ENCODE data around the gene TMEM132D. TPM values are rescaled to one million over a fixed set of nuclear protein-coding genes. Genes with fewer than 3 reads are reported as not detected.

Gene TMEM132D
- total RNA-seq, 4 donors from 2014 or later: 0.15 to 0.94 TPM; not detected in 2

DNA sequence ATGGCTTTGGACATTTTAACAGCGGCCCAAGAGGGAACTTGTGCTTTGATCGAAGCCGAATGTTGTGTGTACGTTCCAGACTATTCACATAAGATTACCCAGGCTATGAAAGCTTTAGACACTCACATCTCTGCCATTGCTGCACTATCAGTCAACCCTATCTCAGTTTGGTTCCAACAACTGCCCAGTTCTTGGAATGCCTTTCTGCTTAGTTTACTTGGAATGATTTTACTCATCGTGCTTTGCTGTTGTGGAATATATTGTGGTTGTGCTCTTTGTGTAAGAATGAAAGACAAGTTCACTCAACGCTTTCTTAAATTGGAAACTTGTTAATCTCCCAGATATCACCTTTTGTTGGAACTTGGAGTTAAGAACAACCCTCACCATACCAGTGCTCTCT, 552.3 kb downstream of the TMEM132D start:
- TF ChIP-seq POLR2A (IDR thresholded peaks at IDR 0.05) (no peak), EP300 (IDR thresholded peaks at IDR 0.05) (no peak), POLR2AphosphoS5 (IDR thresholded peaks at IDR 0.05) (no peak)
- TF ChIP-seq, protein P1, sequence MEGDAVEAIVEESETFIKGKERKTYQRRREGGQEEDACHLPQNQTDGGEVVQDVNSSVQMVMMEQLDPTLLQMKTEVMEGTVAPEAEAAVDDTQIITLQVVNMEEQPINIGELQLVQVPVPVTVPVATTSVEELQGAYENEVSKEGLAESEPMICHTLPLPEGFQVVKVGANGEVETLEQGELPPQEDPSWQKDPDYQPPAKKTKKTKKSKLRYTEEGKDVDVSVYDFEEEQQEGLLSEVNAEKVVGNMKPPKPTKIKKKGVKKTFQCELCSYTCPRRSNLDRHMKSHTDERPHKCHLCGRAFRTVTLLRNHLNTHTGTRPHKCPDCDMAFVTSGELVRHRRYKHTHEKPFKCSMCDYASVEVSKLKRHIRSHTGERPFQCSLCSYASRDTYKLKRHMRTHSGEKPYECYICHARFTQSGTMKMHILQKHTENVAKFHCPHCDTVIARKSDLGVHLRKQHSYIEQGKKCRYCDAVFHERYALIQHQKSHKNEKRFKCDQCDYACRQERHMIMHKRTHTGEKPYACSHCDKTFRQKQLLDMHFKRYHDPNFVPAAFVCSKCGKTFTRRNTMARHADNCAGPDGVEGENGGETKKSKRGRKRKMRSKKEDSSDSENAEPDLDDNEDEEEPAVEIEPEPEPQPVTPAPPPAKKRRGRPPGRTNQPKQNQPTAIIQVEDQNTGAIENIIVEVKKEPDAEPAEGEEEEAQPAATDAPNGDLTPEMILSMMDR (IDR thresholded peaks at IDR 0.05): no peak

DNA sequence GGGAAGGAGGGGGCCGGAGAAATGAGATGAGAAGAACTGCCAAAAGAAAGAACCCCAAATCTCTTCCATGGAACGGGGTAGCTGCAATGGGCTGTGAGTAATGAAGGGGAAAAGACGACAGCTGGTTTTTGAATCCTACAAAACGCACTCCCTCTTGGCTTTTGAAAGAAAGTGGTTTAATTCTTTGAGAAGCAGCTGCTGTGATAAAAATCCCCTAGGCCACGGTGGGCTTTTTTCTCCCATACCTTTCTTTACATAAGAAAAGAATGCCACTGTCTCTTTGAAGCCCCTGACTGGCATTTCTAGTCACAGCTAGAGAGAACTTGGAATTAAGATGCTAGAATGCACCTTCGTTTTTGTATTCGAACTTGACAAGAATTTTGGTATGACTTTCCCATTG, 564.5 kb downstream of the TMEM132D start:
- no peak overlapping the region for H3K4me3 ChIP-seq
- H3K27me3 ChIP-seq: no peaks in the 10 kb centered on the region
- no peak overlapping the region for H3K27ac ChIP-seq
- no peaks in the 10 kb centered on the region for H3K36me3 ChIP-seq
- TF ChIP-seq POLR2AphosphoS5 (IDR thresholded peaks at IDR 0.05) (no peak), POLR2A (IDR thresholded peaks at IDR 0.05) (no peak), EP300 (IDR thresholded peaks at IDR 0.05) (no peak)
- TF ChIP-seq, protein P1 (IDR thresholded peaks at IDR 0.05): no peak
- H3K9me3 ChIP-seq: peaks cover 0 to 24% (median 0%) of the 10 kb centered on the region in 3 donors
- ATAC-seq: no peak
- no peaks in the 10 kb centered on the region for H3K4me1 ChIP-seq
- 27 to 48% methylated on average over 3 to 7 of the region's 7 CpGs for WGBS, 2 donors (ENCODE audit: low coverage in 1 of 2)

More for the DNA sequence above, 552.3 kb downstream of the TMEM132D start:
- Histone ChIP-seq H3K4me1 (no peaks in the 10 kb centered on the region), H3K4me3 (no peak overlapping the region), H3K9me3 (peaks cover 0 to 6% (median 0%) of the 10 kb centered on the region in 3 donors), H3K27ac (no peak overlapping the region), H3K36me3 (no peaks in the 10 kb centered on the region), H3K27me3 (no peaks in the 10 kb centered on the region)
- no peak for ATAC-seq
- WGBS, 2 donors (ENCODE audit: low coverage in 1 of 2): 90% methylated on average over 2 to 4 of the region's 6 CpGs

DNA sequence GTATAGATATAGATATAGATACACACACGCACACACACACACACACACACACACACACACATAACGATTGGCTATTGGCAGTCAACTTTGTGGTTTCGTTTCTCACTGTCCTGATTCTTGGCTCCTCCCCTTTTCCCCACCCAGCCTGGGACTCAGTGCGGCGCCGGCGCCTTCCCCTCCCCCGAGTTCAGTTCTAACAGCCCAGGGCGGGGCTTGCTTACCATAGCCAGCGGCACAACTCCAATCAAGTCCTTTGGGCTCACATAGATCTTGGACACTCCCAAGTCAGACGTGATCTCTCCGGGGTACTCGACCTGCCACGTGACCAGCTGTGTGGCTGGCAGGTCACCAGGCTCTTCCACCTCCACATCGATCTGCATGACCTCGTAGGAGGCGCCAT, 566.4 kb downstream of the TMEM132D start:
- Histone ChIP-seq H3K27me3 (no peaks in the 10 kb centered on the region), H3K36me3 (no peaks in the 10 kb centered on the region), H3K9me3 (peaks cover 0 to 32% (median 0%) of the 10 kb centered on the region in 3 donors), H3K4me3 (no peak overlapping the region), H3K27ac (no peak overlapping the region), H3K4me1 (no peaks in the 10 kb centered on the region)
- WGBS, 2 donors (ENCODE audit: low coverage in 1 of 2): 78 to 87% methylated on average over 3 to 4 of the region's 17 CpGs
- ATAC-seq: no peak
- TF ChIP-seq POLR2A (IDR thresholded peaks at IDR 0.05) (no peak), EP300 (IDR thresholded peaks at IDR 0.05) (no peak), POLR2AphosphoS5 (IDR thresholded peaks at IDR 0.05) (no peak)
- TF ChIP-seq, protein P1 (IDR thresholded peaks at IDR 0.05): no peak

DNA sequence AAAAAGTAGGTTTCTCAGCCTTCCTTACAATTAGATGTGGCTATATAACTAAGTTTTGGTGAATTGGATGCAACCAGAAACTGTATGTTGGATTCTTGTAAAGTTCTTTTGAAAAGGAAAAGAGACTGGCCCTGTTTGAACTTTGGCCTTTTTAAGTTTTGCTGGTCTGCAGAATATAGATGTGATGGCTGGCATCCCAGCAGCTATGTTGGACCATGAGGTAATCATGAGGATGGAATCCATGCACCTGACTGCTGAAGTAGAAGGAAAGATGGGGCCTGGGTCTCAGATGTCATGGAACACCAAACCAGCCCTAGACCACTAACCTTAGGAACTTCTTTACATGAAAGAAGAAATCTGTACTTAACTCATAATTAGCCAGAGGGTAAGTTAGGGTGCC, 568.1 kb downstream of the TMEM132D start:
- Histone ChIP-seq H3K27ac (no peak overlapping the region), H3K4me3 (no peak overlapping the region), H3K36me3 (no peaks in the 10 kb centered on the region), H3K9me3 (peaks cover 0 to 32% (median 0%) of the 10 kb centered on the region in 3 donors), H3K27me3 (no peaks in the 10 kb centered on the region), H3K4me1 (no peaks in the 10 kb centered on the region)
- ATAC-seq: no peak
- TF ChIP-seq, protein P1 (IDR thresholded peaks at IDR 0.05): no peak
- TF ChIP-seq EP300 (IDR thresholded peaks at IDR 0.05) (no peak), POLR2A (IDR thresholded peaks at IDR 0.05) (no peak), POLR2AphosphoS5 (IDR thresholded peaks at IDR 0.05) (no peak)

DNA sequence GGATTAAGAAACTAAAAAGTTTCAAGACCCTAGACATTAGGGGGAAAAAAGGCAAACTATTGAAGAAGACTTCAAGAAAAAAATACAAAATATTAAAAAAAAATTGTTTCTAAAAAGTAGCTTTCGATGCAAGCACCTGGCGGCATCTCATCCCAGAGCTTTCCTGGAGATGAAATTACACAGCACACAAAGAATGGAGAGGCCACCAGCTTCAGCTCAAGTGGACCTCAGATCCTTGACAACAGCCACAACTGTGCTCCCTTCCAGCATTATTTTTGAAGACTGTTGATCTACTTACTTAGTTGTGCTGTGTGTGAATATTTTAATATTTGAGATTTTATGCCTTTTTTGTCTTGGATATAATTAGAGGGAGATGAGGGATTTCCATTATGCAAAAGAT, 571.5 kb downstream of the TMEM132D start:
- Histone ChIP-seq H3K27me3 (no peaks in the 10 kb centered on the region), H3K4me3 (no peak overlapping the region), H3K4me1 (no peaks in the 10 kb centered on the region), H3K27ac (no peak overlapping the region), H3K36me3 (no peaks in the 10 kb centered on the region), H3K9me3 (peaks cover 0 to 27% (median 0%) of the 10 kb centered on the region in 3 donors)
- no peak for ATAC-seq
- TF ChIP-seq POLR2AphosphoS5 (IDR thresholded peaks at IDR 0.05) (no peak), EP300 (IDR thresholded peaks at IDR 0.05) (no peak), POLR2A (IDR thresholded peaks at IDR 0.05) (no peak)
- TF ChIP-seq, protein P1 (IDR thresholded peaks at IDR 0.05): no peak
- 79 to 94% methylated on average over 2 of the region's 2 CpGs for WGBS, 2 donors (ENCODE audit: low coverage in 1 of 2)

Data from gastroesophageal sphincter (tissue), 4 donors.